Mucosa of descending colon (tissue), 3 donors: Measurements from ENCODE around the gene NASP. TPM values are rescaled to one million over a fixed set of nuclear protein-coding genes. Genes with fewer than 3 reads are reported as not detected.
A peak's percentile ranks its signal among the peaks of the same experiment; 100 is the strongest.
"Not testable (repeated sequence)": the region's sequence is repeated elsewhere in the genome, so short reads cannot be mapped to it uniquely, and the experiment has no call there.

Experiments
- ATAC-seq: fragments of 200-7000 bp; cut with Tn5 transposase; one replicate; pipeline ENCODE4 v1.9.1; 2020; ENCODE audit warnings: mild to moderate bottlenecking, moderate library complexity
- DNase-seq, 3 donors: peaks; one replicate each; pipeline ENCODE4 v3.0.0-alpha.2; 2020
- H3K36me3 ChIP-seq: fragments of 200-600 bp; one replicate; pipeline ENCODE4 v1.8.0; 2021; ENCODE audit warnings: low read depth, mild to moderate bottlenecking
- H3K4me1 ChIP-seq: fragments of 200-600 bp; one replicate; pipeline ENCODE4 v1.8.0; 2021; ENCODE audit warnings: low read depth, mild to moderate bottlenecking
- H3K4me3 ChIP-seq: fragments of 200-600 bp; one replicate; pipeline ENCODE4 v1.8.0; 2021; ENCODE audit warnings: mild to moderate bottlenecking
- H3K9me3 ChIP-seq: fragments of 200-600 bp; one replicate; pipeline ENCODE4 v1.8.0; 2021; ENCODE audit warnings: mild to moderate bottlenecking
- CTCF ChIP-seq: fragments of 200-600 bp; IDR thresholded peaks from one replicate; pipeline ENCODE4 v1.8.0; 2022; ENCODE audit warnings: antibody characterized with exemption, mild to moderate bottlenecking
- intact Hi-C, 2 donors: fragments of 100-400 bp; cut with DNase I in 1 of 2; cut with micrococcal nuclease in 1 of 2; formaldehyde crosslinking; loops; one replicate each; pipeline versions ENCODE4 v1.11.0 to v1.11.1; 2022; cut with DNase I, micrococcal nuclease
- total RNA-seq, 3 donors: library from RNA; stranded (reverse); fragmentation: NEBNext Ultra II Directional in 2 of 3; extraction: Animal tissue kit (Norgen Biotek cat#: 25700) in 2 of 3; gene quantifications; one replicate each; pipeline versions ENCODE4 v1.2.1 to v1.2.4, GENCODE V29; 2021 to 2023
- donor health status: DM: no; HTN: no; CAD: no; lungs with moderate emphysema.
- donor health status: DM: no; HTN: no; CAD: no.
- donor health status: DM: no; HTN: yes; CAD: no.

NASP gene
- total RNA-seq, 3 donors from 2014 or later: 51.5 to 69.1 (median 60.1) TPM

- intact Hi-C loops: no loop called here
- DNase-seq (no peak), ATAC-seq (no peak)
- no peaks in the 10 kb centered on the region for H3K36me3 ChIP-seq
- H3K9me3 ChIP-seq: no peaks in the 10 kb centered on the region
- peaks cover 19% of the 10 kb centered on the region for H3K4me1 ChIP-seq
- H3K4me3 ChIP-seq: no peak overlapping the region
- no peak for TF ChIP-seq CTCF
These were observed 1.7 kb downstream of the NASP start for GRCh38 chr1:45585496-45586075.

- Histone ChIP-seq H3K4me1 (peaks cover 19% of the 10 kb centered on the region), H3K9me3 (no peaks in the 10 kb centered on the region), H3K4me3 (no peak overlapping the region), H3K36me3 (no peaks in the 10 kb centered on the region)
- DNase-seq (no peak), ATAC-seq (no peak)
- intact Hi-C loops: no loop called here
- TF ChIP-seq CTCF: no peak
These were observed 2.9 kb downstream of the NASP start for GRCh38 chr1:45586769-45587168.

GRCh38 chr1:45589861-45590260 is 6.0 kb downstream of the NASP start:
- peaks cover 14% of the 10 kb centered on the region for H3K4me1 ChIP-seq
- no peaks in the 10 kb centered on the region for H3K36me3 ChIP-seq
- intact Hi-C loops: no loop called here
- no peak for TF ChIP-seq CTCF
- no peaks in the 10 kb centered on the region for H3K9me3 ChIP-seq
- DNase-seq (no peak), ATAC-seq (peak; percentile 29)
- H3K4me3 ChIP-seq: no peak overlapping the region

- H3K9me3 ChIP-seq: no peaks in the 10 kb centered on the region
- TF ChIP-seq CTCF: no peak
- intact Hi-C loops: no loop called here
- ATAC-seq (no peak), DNase-seq (no peak)
- H3K4me1 ChIP-seq: no peaks in the 10 kb centered on the region
- H3K4me3 ChIP-seq: no peak overlapping the region
- H3K36me3 ChIP-seq: no peaks in the 10 kb centered on the region
These were observed 10.6 kb downstream of the NASP start for GRCh38 chr1:45594412-45594811.

- intact Hi-C loops, H3K4me3 ChIP-seq, H3K36me3 ChIP-seq, H3K4me1 ChIP-seq, ATAC-seq, H3K9me3 ChIP-seq, DNase-seq: not testable (repeated sequence)
These were observed 12.9 kb downstream of the NASP start for GRCh38 chr1:45596765-45597164.

GRCh38 chr1:45604239-45604638 is 20.4 kb downstream of the NASP start:
- no peak for TF ChIP-seq CTCF
- ATAC-seq (no peak), DNase-seq (no peak)
- no peaks in the 10 kb centered on the region for H3K36me3 ChIP-seq
- no peak overlapping the region for H3K4me3 ChIP-seq
- no peaks in the 10 kb centered on the region for H3K4me1 ChIP-seq
- no peaks in the 10 kb centered on the region for H3K9me3 ChIP-seq
- intact Hi-C loops: no loop called here
